Lower lobe of right lung (tissue), 2 donors: ENCODE measurements around the gene FTCD. TPM values are rescaled to one million over a fixed set of nuclear protein-coding genes. Genes with fewer than 3 reads are reported as not detected.
A peak's percentile ranks its signal among the peaks of the same experiment; 100 is the strongest.

ENCODE experiments used
- ATAC-seq, 2 donors: fragments of 200-7000 bp; cut with Tn5 transposase; one replicate each; pipeline ENCODE4 v1.9.1; 2020 to 2022; ENCODE audit warnings: mild to moderate bottlenecking in 2 of 2, moderate library complexity in 2 of 2
- DNase-seq: peaks from one replicate; pipeline ENCODE4 v3.0.0-alpha.2; 2020
- H3K27ac ChIP-seq: fragments of 200-600 bp; one replicate; pipeline ENCODE4 v1.8.0; 2022
- H3K27me3 ChIP-seq: fragments of 200-600 bp; one replicate; pipeline ENCODE4 v1.8.0; 2022; ENCODE audit warnings: low read depth
- H3K36me3 ChIP-seq: fragments of 200-600 bp; one replicate; pipeline ENCODE4 v1.8.0; 2022; ENCODE audit warnings: mild to moderate bottlenecking
- H3K4me1 ChIP-seq: fragments of 200-600 bp; one replicate; pipeline ENCODE4 v1.8.0; 2022
- H3K4me3 ChIP-seq: fragments of 200-600 bp; one replicate; pipeline ENCODE4 v1.8.0; 2022; ENCODE audit warnings: mild to moderate bottlenecking
- H3K9me3 ChIP-seq: fragments of 200-600 bp; one replicate; pipeline ENCODE4 v1.8.0; 2022
- CTCF ChIP-seq: fragments of 200-600 bp; IDR thresholded peaks from one replicate; pipeline ENCODE4 v1.8.0; 2022; ENCODE audit warnings: antibody characterized with exemption, mild to moderate bottlenecking
- intact Hi-C: fragments of 100-400 bp; cut with DNase I; formaldehyde crosslinking; loops from one replicate; pipeline ENCODE4 v1.11.0; 2022
- total RNA-seq: library from RNA; stranded (reverse); fragmentation: NEBNext Ultra II Directional; extraction: Animal tissue kit (Norgen Biotek cat#: 25700); gene quantifications from one replicate; pipeline ENCODE4 v1.2.1, GENCODE V29; 2021
- donor health status: DM: no; HTN: yes; CAD: no; lungs with severe emphysema.

FTCD gene
- total RNA-seq, 1 donor from 2014 or later: 1.5 TPM

- ATAC-seq: peak; percentile 69 to 72
- peak; percentile 76 for TF ChIP-seq CTCF
- Histone ChIP-seq H3K36me3 (no peaks in the 10 kb centered on the region), H3K27ac (no peak overlapping the region), H3K9me3 (no peaks in the 10 kb centered on the region), H3K27me3 (no peaks in the 10 kb centered on the region), H3K4me3 (peak overlapping the region; percentile 37), H3K4me1 (peaks cover 11% of the 10 kb centered on the region)
- intact Hi-C loops: no loop called here
- peak; percentile 57 for DNase-seq
These were observed 1.9 kb downstream of the FTCD start for GRCh38 chr21:46153247-46154154.

- no peak for DNase-seq
These were observed 2.5 kb downstream of the FTCD start for GRCh38 chr21:46152927-46153246.

GRCh38 chr21:46151989-46152926 lies 3.1 kb downstream of the FTCD start:
- H3K27ac ChIP-seq: no peak overlapping the region
- peaks cover 11% of the 10 kb centered on the region for H3K4me1 ChIP-seq
- no peaks in the 10 kb centered on the region for H3K36me3 ChIP-seq
- no peak for TF ChIP-seq CTCF
- no peak for ATAC-seq
- no peaks in the 10 kb centered on the region for H3K27me3 ChIP-seq
- H3K9me3 ChIP-seq: no peaks in the 10 kb centered on the region
- DNase-seq: no peak
- H3K4me3 ChIP-seq: no peak overlapping the region
- intact Hi-C loops: no loop called here

More at GRCh38 chr21:46152927-46153246, 2.5 kb downstream of the FTCD start:
- no peak overlapping the region for H3K27ac ChIP-seq
- H3K36me3 ChIP-seq: no peaks in the 10 kb centered on the region
- intact Hi-C loops: no loop called here
- H3K27me3 ChIP-seq: no peaks in the 10 kb centered on the region
- H3K9me3 ChIP-seq: no peaks in the 10 kb centered on the region
- ATAC-seq: peak; percentile 11 to 25
- peak overlapping the region; percentile 37 for H3K4me3 ChIP-seq
- peaks cover 11% of the 10 kb centered on the region for H3K4me1 ChIP-seq
- no peak for TF ChIP-seq CTCF

- H3K4me3 ChIP-seq: no peak overlapping the region
- intact Hi-C loops: no loop called here
- H3K27ac ChIP-seq: no peak overlapping the region
- ATAC-seq: no peak
- H3K9me3 ChIP-seq: no peaks in the 10 kb centered on the region
- H3K36me3 ChIP-seq: no peaks in the 10 kb centered on the region
- H3K27me3 ChIP-seq: no peaks in the 10 kb centered on the region
- TF ChIP-seq CTCF: no peak
- peak; percentile 47 for DNase-seq
- H3K4me1 ChIP-seq: peaks cover 11% of the 10 kb centered on the region
These were observed 4.0 kb downstream of the FTCD start for GRCh38 chr21:46151261-46151988.

- Histone ChIP-seq H3K27me3 (no peaks in the 10 kb centered on the region), H3K36me3 (no peaks in the 10 kb centered on the region), H3K9me3 (no peaks in the 10 kb centered on the region), H3K4me3 (no peak overlapping the region), H3K4me1 (peaks cover 11% of the 10 kb centered on the region), H3K27ac (no peak overlapping the region)
- ATAC-seq (no peak), DNase-seq (no peak)
- intact Hi-C loops: no loop called here
- TF ChIP-seq CTCF: no peak
These were observed 4.8 kb downstream of the FTCD start for GRCh38 chr21:46150491-46151121.
